GM19043 (cell line): ENCODE results near the gene RAPGEF1.

ENCODE experiments used
- ATAC-seq: cut with Tn5 transposase; IDR thresholded peaks from one replicate; pipeline ENCODE4 v1.9.1; 2021; ENCODE audit warnings: low read depth; ENCODE audit not compliant: unreplicated experiment

RAPGEF1 gene

GRCh38 chr9:131628459-131629225 lies 111.2 kb downstream of the RAPGEF1 start:
- no peak for ATAC-seq

DNA sequence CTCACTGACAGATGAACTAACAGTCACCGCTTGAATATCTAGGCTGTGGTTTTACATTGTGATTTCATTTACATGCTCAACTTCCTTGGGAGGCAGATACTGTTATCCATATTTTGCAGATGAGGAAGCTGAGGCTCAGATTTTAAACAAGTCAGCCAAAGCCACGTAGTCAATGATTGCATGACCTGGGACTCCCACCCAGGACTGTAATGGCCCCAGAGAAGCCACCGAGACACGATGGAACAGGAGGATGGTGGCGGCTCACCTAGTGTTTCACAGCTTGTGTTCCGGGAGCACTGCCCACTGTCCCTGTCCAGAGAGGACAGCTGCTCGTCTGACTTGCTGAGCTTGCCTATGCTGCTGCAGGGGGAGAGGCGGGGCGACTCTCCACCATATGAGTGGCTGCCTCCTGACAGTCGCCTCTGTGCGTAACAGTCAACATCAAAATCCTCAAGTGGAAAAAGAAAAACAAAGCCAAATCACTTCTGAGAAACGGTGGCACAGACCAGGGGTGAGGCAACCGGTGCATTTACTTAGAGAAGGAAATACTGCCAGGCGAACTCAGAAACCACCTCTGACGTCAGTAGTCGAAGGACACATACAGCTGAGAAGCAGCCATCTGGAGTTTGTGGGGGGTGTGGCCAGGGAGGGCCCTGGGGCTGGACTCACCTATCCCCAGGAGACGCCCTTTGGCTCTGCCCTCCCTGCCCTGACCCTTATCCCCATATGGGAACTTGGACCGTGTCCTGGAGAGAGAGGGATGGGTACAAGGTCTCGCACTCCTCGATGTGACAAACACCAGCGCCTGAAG lies 112.0 kb downstream of the RAPGEF1 start:
- ATAC-seq, result no peak

GRCh38 chr9:131627326-131627647 lies 112.6 kb downstream of the RAPGEF1 start:
- ATAC-seq, result no peak

DNA sequence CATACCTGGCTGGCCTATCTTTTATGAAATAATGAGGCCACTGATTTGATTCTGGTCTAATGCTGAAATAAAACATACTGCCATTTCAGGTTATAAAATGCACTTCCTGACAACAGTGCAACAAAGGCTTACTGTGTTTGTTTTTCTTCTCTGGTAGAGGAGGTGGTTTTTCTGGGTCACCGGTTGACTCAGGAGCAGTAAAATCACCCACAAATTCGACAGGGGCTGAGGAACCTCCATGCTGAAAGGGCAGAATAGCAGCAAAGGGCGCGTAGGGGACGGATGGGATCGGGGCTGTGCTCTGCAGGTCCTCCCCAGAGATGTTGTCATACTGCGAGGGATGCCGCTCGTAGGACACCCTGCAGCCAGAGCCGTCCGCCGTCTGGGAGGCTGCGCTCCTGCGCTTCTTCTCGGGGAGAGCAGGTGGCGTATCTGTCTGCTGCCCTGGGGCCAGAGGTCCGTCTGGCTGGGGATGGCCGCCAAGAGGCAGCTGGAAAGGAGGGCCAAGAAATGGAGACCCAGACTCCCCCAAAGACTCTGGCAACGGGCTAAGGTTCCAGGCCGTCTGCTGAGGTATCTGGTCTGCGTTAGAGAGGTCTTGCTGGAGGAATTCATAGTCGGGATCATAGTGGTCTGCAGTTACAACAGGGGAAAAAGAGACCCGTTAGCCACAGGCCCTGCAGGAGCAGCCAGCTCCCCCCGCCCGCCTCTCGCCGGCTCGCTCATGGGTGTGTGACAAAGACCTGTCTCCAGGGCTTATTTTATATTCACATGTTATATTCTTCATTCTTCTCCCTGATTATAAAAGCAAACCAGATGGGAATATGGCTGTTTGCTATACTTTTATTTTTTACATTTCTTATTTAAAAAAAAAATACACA lies 113.8 kb downstream of the RAPGEF1 start:
- ATAC-seq, result no peak

DNA sequence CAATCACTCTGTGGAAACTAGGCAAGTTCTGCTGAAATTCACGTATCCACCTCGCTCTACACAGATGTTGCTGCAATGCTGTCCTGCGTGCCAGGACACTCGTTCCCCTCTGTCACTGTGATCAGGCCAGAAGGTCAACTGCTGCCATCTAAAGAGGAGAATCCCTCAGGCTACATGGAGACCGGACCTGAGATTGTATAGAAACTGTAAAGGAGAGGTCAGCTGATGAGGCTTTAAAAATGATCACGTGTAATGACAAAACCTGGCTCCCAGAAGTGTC lies 114.4 kb downstream of the RAPGEF1 start:
- ATAC-seq, result no peak

DNA sequence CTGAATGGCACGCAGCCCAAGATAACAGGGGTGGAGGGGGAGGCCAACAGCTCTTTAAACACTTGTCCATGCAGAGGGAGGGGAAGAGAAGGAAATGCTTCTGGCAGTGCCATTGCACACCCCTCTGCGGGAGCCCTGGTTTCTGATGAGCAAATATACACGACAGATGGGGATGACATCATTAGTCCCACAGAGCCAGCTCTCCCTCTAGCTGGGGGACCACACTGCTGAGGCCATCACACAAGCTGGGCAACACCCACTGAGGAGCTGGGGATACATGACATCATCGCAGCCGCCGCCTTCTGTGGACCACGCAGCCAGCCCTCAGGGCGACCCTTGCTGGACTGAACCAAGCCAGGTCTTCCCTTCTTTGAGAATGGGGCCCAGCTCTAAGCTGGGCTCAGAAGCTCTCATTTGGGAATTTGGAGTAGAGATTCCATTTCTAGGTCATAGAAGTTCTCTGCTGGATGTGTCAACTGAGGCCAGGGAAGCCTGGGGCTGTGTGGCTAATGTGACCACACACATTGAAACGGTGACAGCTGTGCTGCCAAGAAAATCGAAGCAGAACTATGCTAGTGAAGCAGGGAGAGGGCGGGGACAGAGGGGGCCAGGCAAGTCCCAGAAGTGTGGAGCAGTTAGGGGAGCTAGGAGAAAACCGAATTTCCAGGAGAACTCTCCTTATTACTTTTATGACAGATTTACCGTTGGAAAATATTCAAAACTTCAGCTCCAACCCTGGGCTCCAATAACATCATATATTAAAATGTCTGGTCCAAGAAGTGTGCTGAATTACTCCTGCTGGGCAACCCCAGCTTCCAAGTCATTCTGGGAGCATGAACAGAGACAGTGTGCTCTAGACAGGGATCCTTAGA lies 115.0 kb downstream of the RAPGEF1 start:
- no peak for ATAC-seq

GRCh38 chr9:131623655-131624330 lies 116.1 kb downstream of the RAPGEF1 start:
- no peak for ATAC-seq

DNA sequence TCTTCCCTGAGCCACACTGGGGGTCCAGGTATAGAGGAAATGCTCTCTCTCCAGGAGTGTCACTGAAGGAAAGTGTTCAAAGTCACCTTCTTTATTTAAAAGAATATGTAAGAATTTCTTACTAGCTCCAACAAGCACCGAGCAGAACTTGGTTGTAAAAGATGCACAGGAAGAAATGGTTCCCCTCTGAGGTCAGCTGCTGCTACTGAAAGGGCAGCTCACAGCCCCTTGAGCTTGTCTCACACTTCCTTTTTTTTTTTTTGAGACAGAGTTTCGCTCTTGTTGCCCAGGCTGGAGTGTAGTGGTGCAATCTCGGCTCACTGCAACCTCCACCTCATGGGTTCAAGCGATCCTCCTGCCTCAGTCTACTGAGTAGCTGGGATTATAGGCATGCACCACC lies 117.4 kb downstream of the RAPGEF1 start:
- ATAC-seq, result no peak

- no peak for ATAC-seq
Observed at GRCh38 chr9:131621551-131622358, 118.1 kb downstream of the RAPGEF1 start.

GRCh38 chr9:131620764-131621520 lies 118.9 kb downstream of the RAPGEF1 start:
- no peak for ATAC-seq

DNA sequence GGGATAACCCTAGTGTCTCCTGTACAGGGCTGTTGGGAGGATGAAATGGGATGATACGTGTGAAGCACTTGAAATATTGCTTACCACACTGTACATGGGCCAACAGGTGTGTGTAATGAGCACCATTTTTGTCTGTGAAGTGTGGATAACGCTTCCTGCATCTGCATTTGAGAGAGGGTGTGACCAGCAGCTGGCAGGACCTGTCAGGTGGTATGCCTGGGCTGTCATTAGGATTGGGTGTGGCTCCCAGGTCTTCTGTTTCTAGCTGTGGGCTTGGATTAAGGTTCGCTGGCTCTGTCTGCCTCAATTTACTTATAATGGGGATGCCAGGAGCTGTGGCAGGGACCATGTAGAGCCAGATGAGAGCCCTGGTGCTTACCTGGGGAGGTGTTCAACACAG lies 120.2 kb downstream of the RAPGEF1 start:
- ATAC-seq, result no peak

- ATAC-seq, result no peak
Observed at GRCh38 chr9:131618785-131619184, 121.1 kb downstream of the RAPGEF1 start.

GRCh38 chr9:131618071-131618479 lies 121.8 kb downstream of the RAPGEF1 start:
- ATAC-seq, result no peak

DNA sequence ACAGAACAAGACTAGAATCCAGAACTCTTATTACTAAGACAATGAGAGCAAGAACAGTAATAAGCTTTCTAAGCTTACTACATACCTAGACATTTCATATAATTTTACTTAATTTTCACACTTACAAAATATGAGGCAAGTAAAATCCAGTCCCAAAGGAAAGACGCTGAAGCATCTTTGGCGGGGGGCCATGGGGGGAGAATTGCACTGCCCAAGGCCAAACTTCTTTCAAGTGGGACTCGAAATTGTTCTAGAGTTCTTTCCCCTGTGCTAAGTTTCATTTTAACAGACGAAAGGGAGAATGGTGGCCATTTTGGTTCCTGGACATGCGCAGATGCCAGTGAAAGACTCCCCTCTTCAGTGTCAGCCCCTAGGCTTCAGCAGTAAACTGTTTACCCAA lies 122.3 kb downstream of the RAPGEF1 start:
- ATAC-seq, result no peak

GRCh38 chr9:131616983-131617604 lies 122.8 kb downstream of the RAPGEF1 start:
- ATAC-seq, result no peak

DNA sequence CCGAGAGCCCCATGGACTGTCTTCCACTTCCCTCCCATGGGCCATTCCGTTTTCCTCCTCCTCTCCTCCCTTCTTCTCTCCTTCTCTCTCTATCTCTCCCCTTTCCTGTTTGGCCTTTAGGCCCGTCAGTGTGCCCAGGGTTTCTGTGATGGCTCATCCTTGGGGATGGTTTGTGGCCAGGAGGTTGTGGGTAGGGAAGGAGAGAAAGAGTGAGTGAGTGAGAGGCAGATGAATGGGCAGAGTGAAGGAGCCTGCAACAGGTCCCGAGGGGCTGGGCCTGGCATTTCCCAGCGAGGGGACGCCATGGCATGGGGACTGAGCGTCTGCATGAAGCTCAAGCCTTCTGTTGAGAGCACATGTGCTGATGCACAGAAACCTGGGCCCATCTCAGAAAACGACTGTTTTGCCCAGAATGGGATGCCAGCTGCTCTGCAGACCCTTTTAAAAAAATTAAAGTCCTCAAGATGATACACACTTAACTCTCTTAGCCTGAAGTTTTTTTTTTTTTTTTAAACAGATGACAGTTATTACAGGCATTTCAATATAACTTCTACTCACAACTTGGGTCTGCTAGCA lies 125.4 kb downstream of the RAPGEF1 start:
- ATAC-seq, result no peak

DNA sequence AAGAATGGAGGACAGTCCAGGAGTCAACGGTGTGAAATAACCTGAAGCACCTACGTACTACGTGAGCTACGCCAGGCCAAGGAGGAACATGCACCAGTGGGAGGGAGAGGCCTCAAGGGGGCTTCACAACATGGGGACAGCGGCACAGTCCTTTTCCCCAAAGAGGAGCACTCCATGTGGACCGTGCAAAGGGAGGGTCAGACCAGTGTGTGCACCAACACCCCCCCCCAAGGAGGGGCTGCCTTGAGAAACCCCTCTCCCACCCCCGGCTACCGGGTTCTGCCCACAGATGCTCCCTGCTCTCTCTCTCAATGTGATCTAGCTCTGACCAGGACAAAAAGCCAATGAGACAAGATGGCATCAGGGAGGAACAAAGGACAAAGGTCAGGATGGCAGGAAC lies 126.0 kb downstream of the RAPGEF1 start:
- no peak for ATAC-seq

- ATAC-seq, result no peak
Observed at GRCh38 chr9:131612851-131613250, 127.0 kb downstream of the RAPGEF1 start.
